Occipital lobe (tissue), 2 donors: ENCODE measurements around the gene ERC2. TPM values are rescaled to one million over a fixed set of nuclear protein-coding genes. Genes with fewer than 3 reads are reported as not detected.

ENCODE experiments used
- DNase-seq: peaks from one replicate; lab custom pipeline; 2025; lab: John Stamatoyannopoulos, UW
- total RNA-seq: library from RNA; depleted of rRNA; stranded (reverse); fragments of >200 nt; gene quantifications from one replicate; pipeline ENCODE4 v1.2.3, GENCODE V29; 2014

The ERC2 gene
- total RNA-seq, 1 donor from 2014 or later, result 59.7 TPM

DNA sequence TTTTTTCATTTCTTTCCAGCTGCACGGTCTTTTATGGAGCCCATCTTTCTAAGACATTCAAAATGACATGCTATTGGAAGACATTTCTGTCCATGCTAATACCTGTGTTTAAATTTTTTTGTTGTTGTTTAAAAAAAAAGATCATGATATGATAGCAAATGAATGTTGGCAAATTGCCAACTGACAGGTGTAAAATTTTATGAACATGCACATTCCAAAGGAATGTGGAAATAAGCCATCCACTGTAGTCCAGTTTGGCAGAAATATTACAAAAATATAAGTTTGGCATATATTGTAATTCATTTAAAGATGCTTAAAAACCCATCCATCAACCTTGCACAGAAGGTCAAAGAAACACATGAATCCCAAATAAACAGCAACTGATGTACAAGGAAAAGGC, 905.6 kb downstream of the ERC2 start:
- no peak for DNase-seq

DNA sequence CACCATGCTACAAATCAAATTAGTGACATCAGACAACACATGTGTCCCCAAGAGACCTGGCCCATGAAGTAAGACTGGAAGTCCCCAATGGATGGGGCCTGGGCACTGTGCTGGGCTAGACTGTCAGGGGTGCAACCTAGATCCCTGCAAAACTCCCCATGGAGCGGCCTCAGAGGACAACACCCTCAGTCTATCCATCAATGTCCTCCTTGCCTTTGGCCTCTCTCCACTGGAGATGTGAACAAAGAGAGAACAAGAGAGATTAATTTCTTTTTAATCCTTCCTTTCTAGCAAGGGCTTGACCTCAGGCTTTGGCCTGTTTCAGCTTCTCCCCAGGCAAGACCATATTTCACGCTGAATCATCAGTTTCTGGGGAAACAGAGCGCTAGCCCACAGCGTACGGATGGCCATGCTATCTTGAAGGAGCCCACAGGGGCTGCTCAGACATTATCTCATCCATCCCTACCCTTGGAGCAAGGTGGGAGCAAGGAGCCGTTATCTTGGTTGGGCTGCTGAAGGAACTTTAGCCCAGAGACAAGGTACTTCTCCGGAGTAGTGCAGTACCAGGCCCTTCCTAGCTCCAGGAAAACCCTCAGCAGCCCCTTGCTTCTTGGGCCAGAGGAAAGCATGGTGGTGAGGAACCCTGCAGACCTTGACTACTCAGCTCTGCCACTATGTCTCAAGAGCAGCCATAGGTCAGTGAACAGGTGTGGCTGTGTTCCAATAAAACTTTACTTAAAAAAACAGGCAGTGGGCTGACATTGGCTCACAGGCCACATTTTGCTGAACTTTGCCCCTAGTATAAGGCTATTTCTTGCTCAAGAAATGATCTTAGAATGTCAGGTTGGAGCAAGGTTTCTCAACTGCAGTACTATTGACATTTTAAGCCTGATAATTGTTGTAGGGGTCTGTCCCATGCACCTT, 908.5 kb downstream of the ERC2 start:
- no peak for DNase-seq

DNA sequence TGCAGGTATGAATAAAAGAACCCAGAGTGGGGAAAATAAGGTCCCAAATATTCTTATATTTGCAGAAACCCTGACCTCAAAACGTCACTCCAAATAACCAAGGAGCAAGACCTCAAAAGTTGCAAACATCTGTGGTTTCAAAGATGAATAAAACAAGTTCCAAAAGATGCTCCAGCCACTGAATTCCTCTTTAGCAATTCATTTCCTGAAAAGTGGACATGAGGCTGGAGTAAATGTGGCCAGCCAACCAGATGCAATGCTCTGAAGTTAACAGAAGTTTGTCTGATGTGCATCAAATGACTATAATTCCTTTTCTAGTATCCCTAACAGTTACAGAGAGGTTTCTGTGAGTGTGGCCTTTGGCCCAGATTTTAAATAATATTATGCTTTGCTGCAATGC, 910.0 kb downstream of the ERC2 start:
- DNase-seq, result no peak

- no peak for DNase-seq
Measured at GRCh38 chr3:55557549-55557948, 910.7 kb downstream of the ERC2 start.

DNA sequence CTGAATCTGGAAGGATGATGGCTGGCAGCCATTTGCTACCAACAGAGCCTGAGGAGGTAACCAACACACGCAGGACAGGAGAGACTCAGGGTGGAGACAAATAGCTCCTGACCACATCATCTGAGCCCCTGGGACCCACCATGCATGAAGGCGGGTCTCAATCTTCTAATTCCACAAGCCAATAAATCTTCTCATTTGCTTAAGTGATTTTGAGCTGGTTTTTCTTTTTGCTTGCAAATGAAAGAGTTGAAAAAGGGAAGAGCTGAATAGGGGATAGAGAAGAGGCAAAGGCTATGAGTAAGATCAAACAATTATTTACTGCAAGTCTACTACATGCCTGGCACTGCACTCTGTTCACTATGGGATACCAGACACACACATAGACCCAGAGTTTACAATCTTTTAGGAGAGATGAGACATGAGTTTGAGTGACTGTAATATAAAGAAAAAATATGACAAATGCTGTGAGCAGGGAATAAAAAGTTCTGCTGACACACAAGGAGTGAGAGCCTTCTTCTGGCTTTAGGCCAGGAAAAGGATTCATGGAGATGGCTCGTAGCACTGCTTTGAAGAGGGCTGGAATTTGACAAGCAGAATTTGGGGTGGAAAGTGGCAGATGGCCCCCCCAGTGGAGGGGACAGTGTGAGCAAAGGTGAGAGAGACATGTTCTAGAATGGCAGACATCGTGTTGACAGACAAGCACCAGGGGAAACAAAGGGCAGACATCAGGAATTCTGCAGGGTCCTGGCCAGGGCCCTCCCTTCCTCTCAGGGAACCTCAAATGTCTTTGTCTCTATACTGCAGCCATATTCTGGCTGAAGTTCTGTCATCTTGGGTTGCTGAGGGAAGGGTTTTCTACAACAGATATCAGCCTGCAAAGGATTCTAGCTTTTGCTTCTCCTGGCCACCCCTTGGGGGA, 911.4 kb downstream of the ERC2 start:
- DNase-seq, result no peak

DNA sequence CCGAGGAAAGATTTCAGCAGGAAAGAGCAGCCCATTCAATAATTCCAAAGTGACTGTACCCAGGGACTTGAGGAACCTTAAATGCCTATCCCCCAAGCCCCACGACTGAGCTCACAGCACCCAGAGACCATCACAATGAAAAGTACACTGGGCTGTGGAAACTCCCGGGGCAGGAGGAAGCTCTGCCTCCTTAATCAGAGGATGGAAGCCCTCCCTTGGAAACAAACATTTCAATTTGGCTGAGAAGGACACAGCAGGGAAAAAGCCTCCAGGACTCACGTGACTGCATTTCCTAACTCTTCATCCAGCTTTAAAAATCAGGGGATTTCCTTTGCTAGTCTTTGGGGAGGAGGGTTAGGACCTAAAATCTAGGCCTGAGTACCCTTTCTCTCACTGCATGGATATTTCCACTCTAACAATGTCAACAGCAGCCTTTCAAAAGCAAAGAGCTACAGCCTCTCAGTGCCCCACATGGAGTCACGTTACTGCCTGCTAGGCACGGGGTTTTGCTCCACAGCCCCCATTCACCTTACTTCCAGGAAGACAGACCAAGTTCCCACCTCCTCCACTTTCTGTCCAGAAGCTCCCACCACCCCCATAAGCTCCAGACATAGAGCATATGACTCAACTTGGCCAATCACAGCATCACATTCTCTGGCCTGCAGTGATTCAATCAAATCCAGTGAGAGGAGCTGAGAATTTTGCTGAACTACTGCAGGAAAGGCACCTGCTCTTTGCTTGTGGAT, 912.2 kb downstream of the ERC2 start:
- DNase-seq, result no peak

- no peak for DNase-seq
Measured at GRCh38 chr3:55554634-55555425, 913.4 kb downstream of the ERC2 start.

- DNase-seq, result no peak
Measured at GRCh38 chr3:55551644-55552043, 916.6 kb downstream of the ERC2 start.

DNA sequence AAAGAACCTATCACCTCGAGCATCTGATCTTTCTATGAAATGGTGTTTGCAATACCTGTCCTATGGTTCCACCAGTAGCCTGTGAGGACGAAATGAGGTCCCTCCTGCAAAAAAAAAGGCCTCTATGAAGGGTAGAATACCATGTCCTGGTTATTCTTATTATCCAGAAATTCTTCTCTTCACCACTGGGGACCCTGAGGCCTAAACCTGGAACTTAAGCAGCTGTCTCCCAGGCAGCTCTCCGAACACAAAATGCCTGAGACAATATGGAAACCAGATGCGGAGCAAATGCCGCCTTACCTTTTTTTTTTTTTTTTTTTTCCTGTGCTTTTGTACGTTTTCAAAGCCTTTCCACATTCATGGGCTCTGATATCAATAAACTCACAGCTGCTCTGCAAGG, 919.1 kb downstream of the ERC2 start:
- DNase-seq, result no peak

GRCh38 chr3:55546866-55547669, 921.2 kb downstream of the ERC2 start:
- no peak for DNase-seq

DNA sequence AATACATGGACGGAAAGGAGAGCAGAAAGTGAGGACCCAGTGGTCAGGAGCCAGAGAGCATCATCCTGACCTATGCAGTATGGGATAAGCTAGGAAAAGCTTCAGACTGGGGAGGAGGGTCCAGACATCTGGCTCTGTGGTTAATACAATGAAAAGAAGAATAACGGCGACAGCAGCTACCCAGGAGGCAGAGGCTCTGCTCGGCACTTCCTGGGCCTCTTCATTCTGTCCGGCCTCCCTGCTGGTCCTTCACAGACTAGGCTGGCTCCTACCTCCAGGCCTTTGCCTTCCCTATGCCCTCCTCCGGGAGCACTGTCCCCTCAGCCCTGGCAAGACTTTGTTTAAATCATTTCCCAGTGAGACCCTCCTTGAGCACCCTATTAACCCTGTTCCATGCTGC, 922.3 kb downstream of the ERC2 start:
- DNase-seq, result no peak

DNA sequence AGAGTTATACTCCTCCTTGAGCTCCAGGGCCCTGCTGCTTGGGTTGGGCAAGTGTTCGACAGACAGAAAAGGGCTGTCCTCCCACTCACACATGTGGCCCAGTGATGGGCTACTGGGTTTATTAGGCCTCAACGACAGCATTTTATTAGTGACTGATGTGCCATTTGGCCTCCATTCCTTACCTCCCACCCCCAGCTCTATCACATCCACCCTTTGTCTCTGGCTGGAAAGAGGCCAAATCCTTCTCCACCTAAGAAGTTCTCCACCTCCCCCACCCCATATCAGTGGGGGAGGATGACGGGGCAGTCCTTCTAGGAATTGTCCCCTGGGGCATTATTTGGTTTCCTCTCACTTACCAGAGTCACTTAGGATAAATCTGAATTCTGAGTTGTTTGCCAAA, 924.0 kb downstream of the ERC2 start:
- no peak for DNase-seq

- no peak for DNase-seq
Measured at GRCh38 chr3:55543181-55543614, 925.1 kb downstream of the ERC2 start.

DNA sequence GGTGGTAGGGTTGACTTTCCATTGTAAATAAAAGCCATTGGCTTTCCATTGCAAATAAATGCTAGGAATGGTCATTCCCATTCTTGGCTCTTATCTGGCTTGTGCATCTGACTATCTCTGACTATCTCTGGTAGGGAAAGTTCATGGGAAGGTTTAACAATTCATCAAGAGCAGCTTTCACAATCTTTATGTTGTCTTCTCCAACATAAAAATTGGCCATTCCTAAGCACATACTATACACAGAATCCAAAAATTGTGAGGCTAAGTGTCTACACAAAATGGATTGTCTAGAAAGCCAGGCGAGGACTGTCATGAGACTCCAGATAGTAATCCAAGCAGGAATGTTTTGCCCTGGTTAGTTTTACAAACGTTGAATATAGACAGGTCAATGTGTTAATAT, 926.8 kb downstream of the ERC2 start:
- DNase-seq, result no peak

DNA sequence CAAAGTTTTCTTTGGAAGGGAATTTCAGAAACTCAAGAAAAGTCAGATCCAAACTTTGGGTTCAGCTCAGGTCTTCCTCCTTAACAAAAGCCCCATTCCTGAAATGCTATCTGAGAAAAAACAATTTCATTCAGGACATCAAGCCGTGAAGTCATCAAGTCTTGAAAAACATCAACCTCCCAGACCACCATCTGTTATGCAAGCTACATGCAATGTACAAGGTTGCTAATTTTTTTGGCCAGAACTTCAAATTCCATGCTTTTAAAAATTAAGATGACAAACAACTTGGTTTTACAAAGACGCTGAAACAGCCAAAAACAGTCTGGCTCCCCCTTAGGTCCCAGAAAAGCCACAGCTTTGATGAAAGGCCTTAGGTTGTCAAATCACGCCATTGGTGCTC, 927.3 kb downstream of the ERC2 start:
- DNase-seq, result no peak

GRCh38 chr3:55540579-55540978, 927.7 kb downstream of the ERC2 start:
- DNase-seq, result no peak

- DNase-seq, result no peak
Measured at GRCh38 chr3:55538158-55538557, 930.1 kb downstream of the ERC2 start.

- DNase-seq, result no peak
Measured at GRCh38 chr3:55537563-55537962, 930.7 kb downstream of the ERC2 start.

- DNase-seq, result no peak
Measured at GRCh38 chr3:55537129-55537528, 931.1 kb downstream of the ERC2 start.

DNA sequence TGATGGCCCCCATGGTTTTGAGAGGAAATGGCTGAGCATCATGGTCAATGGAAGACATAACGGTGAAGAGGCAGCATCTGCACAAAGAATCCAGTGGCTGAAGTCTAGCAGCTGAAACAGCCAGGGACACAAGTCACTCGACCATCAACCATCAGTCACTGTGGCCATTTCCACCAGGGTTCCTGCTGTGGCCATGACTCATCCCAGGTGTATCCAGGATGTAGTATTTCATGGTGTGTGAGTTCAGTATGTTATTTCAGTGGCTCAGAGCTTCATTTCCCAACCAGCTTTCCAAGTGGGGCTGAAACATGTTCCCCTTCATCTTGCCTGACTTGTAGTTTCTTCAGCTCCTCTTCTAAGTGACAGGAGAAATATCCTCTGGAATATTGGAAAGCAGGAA, 933.4 kb downstream of the ERC2 start:
- no peak for DNase-seq
